NCI-H446 treated with DMSO at 0.1 percent for 48 hours (cell line): ENCODE results near the gene INPP5E.

Experiments used
- DNase-seq: peaks from one replicate; lab custom pipeline; 2025; lab: John Stamatoyannopoulos, UW

The INPP5E gene

DNA sequence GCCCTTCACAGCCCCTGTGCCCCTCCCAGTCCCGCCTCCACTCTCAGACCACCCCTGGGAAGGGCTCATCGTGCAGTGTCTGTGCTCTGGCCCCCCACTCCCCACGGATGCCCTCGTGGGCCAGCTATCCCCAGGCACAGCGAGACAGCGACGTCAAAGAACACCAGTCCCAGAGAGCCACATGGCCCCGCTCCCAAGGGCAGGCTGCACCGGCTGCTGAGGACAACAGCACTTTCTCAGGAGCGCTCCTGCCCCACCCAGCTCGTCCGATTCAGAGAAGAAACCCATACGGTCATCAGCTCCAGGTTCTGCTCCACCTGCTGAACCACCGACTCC is 34.9 kb downstream of the INPP5E start:
- no peak for DNase-seq

DNA sequence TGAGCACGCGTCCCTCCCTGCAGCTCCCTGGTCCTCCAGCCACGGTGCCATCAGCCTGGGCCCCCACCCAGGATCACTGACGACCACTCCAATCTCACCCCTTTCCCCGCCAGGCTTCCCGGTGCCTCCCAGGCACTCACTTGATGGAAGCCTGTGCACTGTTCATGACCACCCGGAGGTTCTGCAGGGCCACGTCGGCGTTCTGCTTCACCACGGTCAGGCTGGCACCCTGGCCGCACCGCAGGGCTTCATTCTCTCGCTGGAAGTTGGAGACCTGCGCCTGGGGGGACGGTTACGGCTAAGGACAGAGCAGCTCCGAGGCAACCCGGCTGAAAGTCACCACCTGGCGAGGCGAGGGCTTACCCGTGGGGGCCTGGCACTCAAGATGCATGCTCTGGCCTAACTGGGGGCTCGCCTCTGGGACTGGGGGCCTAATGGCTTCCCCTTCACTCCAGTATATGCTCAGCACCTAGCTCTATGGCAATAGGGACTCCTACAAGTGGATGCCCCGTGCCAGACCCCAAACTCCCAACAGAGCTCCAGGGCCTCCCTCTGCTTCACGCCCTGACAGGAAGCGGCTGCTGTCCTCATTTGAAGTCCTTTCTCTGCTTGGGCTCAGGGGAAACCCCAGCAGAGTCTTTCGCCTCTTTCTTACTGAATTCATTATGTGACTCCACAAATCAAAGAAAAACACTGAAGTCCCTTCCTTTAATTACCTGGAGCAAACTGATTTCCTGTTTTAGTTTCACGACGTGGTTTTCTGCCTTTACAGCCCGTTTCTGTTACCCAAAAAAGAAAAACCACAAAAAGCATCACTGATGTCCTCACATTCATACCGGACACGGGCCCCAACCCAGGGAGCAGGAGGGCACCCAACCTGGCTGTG is 35.5 kb downstream of the INPP5E start:
- DNase-seq, result no peak

DNA sequence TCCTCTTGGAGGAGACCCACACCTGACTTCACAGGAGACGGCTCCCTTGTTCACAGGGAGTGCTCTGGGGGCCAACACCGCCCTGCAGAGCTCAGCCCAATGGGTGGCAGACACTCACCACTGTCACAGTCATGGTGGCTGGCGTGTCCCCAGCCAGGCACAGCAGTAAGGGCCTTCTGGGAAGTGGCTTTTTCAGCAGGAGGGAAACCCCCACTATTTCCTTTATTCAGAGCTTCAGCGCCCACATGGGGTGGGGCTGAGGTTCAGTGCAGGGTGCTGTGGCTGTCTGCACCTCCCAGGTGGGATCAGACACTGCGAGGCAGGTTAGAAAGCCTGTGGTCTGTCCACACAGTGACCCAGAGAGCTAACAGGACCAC is 36.1 kb downstream of the INPP5E start:
- DNase-seq, result no peak

DNA sequence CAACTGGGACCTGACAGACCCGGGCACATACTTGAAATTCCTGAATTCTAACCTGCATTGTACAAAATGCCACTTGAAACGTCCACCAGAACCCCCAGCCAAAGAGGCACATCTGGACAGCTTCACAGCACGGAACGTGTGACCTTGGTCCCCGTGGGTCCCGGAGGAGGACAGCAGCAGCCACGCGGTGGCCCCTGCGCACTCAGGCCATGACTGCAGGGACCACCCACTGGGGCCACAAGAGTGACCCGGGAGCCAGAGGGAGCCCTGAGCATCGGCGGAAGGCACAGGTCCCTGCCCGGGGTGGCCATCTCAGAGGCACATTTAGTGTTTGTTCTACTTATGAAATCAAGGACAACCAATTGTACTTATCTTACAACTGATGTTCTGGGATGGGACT is 37.6 kb downstream of the INPP5E start:
- no peak for DNase-seq

DNA sequence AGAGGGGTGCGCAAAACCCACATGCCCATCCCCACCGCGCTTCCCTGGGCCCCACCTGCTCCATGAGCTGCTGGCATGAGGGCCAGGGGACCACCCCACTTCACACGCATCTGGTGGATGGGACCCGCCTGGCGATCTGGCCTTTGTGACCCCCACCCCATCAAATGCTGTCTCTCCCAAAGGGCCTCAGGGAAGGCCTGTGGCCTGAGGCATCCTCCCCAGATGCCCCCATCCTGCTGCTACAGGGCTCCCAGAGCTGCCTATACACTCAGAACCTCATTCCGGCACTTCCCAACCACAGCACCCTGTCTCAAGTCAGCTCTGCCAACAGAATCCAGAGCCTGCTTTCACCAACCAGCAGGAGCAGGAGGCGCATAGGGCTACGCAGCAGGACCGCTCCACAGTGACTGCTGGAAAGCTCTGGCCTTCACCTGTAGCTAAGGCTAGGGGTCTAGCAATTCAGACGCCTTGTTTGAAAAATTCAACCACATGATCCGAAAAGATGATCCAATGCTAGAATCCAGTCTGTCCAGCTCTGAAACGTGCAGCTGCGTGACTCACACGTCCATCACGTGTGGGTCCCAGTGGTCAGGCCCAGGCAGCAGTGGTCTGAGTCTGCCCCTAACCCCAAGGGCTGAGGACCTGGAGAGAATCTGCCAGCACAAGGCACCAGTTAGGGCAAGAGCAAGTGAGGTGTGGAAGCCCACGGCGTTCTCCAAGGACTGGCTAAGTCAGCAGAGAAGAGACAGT is 38.3 kb downstream of the INPP5E start:
- no peak for DNase-seq

DNA sequence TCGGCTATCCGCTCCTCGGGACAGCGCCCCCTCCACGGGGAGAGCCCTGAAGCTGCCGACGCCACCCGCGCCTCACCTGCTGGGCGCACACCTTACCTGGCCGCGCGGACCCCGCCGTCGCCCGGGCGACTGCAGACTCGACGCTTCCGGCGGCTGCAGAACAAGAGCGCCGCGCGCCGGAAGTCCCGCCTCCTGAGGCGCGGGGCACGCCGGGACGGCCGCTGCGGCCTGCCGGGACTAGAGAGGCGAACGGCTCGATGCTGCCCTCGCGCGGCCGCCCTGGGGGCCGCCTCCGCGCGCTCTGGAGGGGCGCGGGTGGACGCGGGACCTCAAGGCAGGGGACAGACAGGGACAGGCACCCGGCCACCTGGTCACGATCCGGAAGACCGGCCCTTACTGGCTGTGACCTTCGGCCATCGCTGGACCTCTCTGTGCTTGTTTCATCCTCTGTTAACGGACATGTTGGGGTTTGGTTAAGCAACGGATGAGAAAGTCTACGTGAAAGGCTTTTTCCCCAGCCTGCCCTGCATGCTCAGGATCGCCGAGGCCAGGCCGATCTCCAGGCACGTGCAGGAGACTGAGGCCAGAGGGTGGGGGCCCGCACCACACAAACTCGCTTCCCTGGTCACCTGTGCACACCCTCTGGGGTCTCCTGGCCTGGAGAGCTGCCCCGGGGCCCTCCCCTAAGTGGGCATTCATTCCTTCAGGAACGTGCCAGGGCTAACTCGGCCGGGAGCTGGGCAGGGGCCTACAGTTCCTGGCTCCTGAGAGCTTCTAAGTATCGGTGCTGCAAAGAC is 39.4 kb downstream of the INPP5E start, which contains the start of gene SNAPC4:
SNAPC4 (minus strand) TSS at position 133 of the 797 bp plus-strand sequence. CDS start 1,742 bp downstream, outside the sequence.
- peak; percentile 43 for DNase-seq

DNA sequence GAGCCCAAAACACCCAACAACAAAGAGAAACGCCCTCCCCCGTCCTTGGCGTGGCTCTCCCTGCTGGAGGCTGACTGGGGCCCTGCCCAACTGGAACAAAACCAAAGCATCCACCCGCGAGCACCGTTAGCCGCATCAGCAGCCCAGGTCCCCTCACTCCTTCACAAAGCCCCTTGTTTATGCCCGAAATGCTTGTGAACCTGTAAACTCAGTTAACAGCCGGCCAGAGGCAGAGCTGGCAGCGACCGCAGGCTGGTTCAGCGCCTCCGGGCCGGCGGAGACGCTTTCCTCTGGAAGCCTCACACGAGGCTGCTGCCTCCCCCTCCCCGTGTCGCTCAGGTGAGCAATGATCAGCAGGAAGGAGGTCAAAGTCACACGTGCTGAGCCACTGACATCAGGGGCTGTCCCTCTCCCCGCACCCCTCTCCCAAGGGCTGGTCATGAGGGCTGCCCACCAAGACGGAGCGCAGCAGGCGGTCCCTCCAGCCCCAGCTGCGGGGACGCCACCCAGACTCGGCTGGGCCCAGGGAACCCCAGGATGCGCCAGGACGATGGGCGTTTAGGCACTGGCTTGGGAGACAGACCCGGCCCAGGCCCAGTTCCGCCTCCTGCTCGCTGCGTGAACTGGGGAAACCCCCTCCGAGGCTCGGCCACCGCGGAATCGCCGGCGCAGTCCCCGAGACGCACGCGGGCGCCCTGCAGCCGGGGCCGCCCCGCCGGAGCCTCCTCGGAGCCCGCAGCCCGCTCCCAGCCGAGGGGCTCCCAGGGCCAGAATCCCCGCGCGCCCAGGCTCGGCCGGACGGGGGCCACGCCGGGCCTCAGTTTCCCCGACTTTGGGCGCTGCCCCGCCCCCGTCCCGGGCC is 40.2 kb downstream of the INPP5E start:
- no peak for DNase-seq

DNA sequence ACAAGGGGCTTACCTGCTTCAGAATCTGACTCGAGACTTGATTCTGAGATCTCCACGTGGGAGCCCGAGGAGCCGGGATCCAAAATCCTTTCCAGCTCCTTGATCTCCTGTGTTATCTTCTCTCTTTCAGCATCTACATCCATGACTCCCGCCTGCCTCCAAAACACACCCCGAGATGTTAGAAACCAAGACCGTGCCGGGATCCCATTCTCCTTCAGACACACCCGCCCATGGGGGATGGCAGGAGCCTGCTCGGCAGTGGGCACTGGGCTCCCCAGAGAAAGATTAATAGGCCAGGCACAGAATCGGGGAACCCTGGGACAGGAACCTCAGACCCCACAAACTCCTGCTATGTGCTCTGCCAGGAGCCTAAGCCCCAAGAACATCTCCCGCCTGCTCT is 41.4 kb downstream of the INPP5E start:
- DNase-seq, result no peak

DNA sequence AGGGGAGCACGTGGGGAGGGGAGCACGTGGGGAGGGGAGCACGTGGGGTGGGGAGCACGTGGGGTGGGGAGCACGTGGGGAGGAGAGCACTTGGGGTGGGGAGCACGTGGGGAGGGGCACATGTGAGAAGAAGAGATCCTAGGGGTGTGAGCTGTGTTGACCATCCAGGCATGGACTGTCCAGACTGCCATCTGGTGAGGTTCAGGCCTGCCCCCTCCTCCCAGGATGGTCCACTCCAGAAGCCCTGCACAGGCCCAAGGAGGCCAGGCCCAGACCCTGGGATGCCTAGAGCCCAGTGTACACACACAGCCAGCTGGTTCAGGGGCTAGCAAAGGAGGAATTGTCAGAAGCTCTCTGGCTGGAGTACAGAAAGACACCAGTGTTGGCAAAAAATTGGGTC is 42.0 kb downstream of the INPP5E start:
- no peak for DNase-seq

DNA sequence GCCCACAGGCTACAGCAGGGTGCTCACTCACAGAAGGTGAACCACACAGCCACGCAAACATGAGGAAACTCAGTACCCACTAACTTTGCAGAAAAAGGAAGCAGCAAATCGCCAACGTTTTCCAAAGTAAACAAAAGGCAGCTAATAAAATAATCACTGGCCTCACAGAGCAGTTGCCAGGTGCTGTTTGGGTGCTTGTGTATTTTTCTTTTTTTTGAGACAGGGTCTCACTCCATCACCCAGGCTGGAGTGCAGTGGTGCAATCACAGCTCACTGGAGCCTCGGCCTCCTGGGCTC is 43.5 kb downstream of the INPP5E start:
- no peak for DNase-seq

DNA sequence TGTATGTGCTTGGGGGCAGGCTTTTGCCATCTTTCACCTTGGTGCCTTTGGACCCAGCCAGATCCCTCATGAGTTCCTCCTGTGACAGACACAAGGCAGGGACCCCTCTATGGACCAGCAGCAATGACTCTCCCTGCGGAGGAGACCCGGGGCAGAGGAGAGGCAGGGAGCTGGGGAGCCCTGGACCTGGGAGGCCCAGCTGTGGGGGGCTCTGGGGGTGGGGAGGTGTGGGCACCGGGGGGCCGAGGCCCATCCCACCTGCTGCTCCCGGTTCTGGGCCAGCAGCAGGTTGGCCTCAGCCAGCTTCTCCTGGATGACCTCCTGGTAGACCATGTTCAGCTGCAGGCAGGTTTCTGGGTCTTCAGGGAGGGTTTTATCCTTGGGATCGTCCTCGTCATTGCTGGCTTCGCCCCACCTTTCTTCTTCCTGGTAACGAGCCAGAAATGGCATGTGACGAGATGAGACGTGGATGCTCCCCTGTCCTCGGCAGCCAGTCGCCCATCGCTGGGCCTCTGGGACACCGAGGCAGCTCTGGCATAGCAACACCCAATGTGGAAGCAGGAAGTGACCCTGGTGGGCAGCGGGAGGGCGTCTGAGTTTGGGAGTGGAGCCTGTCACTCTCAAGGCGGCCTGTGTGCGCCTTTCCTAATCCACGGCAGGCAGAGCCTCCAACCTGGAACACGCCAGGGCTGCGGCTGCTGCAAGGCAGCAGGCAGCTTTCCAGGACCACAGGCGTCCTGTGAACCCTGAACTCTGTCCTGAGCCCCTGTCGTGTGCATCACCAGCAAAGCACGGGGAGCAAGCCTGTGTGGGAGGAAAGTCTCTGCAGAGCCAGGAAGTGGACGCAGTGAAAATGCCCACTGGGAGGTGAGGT is 44.1 kb downstream of the INPP5E start:
- DNase-seq, result no peak

DNA sequence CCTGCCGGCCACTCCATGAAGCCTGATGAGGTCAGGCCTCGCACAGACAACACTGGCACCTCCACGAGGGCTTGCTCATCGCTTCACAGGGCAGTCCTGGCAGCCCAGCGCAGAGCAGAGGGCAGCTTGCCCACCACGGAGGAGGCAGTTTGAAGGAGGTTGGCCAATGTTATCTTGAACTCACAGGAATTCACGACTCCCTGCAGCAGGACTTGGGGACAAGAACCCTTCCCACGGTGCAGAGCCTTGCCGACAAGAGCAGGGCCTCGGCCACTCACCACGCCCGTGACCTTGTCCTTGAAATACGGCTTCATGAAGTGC is 44.7 kb downstream of the INPP5E start:
- no peak for DNase-seq

DNA sequence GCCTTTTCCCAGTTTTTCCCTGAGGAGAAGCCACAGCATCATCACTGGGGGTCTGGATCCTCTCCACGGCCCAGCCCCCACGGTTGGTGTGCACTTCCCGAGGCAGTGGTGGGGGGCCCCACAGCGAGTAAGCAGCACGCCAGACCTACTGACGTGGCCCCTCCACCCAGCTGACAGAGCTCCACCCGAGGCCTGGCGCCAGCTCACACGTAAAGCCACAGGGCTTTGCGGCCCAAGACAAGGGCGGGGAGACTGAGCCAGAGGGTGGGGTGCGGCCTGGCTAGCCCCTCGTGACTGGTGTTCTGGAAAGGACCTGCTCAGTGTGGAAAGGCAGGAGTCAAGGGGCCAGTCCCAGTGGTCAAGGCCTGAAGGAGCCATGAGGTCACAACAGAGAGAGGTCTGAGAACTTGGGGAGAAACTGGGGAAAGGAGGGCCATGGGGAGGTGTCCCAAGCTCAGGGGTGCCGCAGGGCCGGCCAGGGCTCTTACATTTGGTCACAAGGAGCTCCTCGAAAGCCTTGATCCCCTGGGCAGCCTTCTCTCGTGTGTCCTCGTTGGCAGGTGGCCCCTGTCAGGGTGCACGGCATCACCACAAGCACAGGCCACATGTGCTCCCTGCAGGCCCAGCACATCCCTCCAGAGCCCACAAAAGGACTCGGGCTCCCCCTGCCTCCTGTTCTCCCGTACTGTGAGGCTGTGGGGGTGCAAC is 45.2 kb downstream of the INPP5E start:
- DNase-seq, result no peak

DNA sequence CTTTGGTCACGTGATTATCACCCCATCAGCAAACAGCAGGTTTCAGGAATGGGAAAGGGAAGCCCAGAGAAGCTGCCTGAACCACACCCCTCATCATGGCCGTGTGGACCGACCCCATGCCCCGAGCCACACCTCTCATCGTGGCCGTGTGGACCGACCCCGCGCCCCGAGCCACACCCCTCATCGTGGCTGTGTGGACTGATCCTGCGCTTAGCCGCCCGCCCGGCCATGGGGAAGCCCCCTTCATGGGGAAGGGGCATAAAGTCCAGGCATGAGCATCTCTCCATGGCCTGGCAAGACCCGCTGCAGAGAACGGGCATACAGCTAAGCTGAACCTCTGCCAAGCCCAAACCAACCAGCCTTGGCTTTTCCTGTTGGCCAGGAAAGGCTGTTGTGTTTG is 46.1 kb downstream of the INPP5E start:
- DNase-seq, result no peak

DNA sequence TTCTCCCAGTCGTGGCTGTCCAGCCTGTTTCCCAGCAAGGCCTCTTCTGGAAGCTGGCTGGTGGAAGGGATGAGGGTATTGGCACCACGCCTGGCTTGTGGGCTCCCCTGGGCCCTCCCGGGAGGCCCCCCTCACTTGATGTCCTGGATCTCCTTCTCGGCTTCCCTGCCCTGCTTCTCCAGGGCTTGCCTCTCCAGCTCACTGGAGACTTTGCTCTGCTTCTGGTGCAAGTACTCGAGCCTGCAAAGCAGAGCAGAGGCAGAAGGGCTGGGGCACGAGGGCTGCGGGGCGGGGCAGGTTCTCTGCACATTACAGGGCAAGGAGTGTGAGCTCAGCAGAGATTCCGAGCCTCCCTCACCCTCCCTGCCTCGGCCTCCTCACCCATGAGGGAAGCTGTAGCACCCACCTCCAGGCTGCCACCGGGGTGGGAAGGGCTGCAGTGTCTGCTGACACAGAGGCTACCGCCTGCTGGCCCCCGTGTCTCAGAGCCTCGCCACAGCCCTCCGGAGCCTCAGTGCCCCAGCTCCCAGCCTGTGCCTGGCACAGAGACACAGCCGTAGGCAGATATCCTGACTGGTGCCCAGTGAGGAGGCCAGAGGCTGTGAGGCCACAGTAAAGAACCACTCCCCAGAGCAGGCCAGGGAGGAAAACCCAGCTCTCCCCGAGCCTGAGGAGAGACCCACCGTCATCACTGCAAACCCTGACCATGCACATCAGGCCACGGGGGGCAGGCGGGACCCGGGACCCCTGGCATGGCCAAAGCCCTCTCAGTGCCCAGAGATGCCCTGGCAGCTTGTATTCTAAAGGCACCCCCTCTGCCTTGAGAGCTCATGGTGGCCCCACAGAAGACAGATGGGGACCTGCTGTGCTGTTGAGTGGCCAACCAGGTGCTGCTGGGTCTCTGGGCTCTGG is 46.9 kb downstream of the INPP5E start:
- no peak for DNase-seq

DNA sequence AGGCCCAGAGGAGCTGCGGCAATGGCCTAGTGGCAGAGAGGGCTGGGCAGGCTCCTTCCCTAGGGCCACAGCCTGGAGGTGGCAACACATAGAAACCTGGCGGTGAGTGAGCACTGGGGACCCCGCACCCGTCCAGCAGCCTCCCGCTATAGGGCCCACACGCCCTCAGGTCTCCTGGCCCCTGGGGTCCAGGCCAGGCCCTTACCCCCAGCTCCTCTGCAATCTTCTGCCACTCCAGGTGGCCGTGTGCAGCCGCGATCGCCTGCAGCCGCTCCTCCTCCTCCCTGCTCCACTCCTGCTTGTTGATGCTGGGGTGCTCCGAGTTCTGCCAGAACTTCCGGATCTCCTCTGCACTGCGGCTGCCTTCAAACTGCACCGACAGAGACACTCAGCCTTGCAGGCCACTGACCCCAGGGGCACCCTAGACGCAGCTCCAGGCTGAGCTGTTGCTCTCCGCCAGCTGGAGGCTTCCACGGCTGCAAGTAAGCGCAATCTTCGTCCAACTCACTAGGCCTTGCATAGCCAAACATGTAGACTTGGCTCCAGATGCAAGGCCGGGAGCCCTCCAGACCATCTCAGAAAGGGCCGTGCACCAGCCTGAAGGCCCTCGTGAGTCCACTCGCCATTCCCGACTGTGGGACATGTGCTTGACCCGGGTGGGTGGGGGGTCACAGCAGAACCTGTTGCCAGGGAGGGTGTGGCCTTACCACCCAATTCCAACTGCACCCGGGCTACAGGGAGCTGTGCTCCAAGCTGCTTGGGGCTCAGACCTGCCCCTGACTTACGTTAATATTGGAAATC is 47.7 kb downstream of the INPP5E start:
- DNase-seq, result no peak

DNA sequence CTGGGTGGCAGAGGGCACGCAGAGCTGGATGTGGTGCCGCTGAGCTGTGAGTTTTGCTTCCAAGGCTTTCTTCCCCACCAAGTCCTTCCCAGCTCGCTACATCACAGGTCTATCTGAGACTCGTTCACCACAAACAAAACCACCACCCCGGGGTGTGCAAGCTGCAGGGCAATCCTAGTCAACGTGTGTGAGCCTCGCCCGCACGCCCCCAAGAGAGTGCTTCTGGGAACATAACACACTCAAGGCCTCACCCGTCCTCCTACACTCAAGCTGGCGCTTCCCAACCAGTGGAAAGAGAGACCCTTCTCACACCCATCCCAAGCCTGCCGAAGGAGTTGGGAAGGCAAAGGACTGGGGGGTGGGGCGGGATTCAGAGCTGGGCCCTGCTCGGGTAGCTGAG is 50.2 kb downstream of the INPP5E start:
- no peak for DNase-seq

DNA sequence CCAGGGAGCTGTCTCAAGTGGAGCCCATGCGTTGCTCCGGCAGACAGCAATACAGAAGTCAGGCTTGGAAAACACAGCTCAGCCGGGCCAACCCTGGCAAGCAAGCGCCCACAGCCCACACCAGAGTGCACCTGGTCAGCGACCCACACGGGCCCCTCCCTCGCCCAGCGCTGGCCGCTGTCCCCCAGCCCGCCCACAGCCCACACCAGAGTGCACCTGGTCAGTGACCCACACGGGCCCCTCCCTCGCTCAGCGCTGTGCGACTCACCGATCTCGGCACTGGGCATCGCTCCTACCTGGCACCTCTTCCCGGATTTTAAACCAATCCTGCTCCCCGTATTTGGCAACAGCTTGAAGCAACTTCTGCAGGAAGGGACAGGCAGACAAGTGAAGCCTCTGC is 52.4 kb downstream of the INPP5E start:
- no peak for DNase-seq
